Measurements from ENCODE around the gene SPAG6. TPM values are rescaled to one million over a fixed set of nuclear protein-coding genes. Genes with fewer than 3 reads are reported as not detected.

The SPAG6 gene
- total and polyA plus RNA-seq, 2 experiments from 2014 or later = 0.21 TPM; not detected in 1

DNA sequence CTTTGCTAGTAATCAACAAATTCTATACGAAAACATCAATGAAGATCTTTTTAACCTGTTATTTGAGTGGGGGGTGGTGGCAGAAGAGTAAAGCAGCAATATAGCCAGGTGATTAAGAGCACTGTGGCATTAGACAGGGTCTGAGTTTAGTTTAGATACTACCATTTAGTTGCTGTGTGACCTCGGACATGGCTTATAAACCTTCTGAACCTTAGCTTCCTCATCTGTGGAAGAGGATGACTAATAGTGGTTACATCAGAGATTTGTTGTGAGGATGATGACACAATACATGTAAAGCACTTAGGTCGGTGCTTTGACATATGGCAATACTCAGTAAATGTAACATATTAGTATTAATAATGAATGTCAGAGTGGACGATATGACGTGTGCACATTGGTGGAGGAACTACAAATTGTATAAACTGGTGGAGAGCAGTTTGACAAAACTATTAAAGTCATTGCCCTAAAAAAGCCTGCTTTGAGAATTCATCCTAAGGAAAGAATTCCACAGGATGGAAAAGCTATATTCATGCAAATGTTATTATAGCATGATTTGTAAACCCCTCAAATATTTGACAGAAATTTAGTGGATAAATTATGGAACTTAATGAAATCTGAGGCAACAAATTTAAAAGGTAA, 24.3 kb downstream of the SPAG6 start (continued):
- no peak for TF ChIP-seq CTCF (conservative IDR thresholded peaks at IDR 0.05; ENCODE audit: low read depth in 2 of 2)

- Histone ChIP-seq H3K36me3 (ENCODE audit: insufficient read depth) (no peaks in the 10 kb centered on the region), H2AFZ (no peak overlapping the region), H3K9me2 (ENCODE audit: insufficient read depth) (no peaks in the 10 kb centered on the region), H3K4me3 (no peak overlapping the region), H3K27me3 (ENCODE audit: insufficient read depth) (no peaks in the 10 kb centered on the region), H3K79me2 (replicated peaks; ENCODE audit: insufficient read depth) (no peaks in the 10 kb centered on the region), H4K20me1 (replicated peaks; ENCODE audit: insufficient read depth) (no peaks in the 10 kb centered on the region), H3K27ac (ENCODE audit: low read depth) (no peak overlapping the region), H3K4me2 (no peak overlapping the region), H3F3A (replicated peaks; ENCODE audit: low read depth) (no peaks in the 10 kb centered on the region), H3K4me1 (ENCODE audit: insufficient read depth) (no peaks in the 10 kb centered on the region)
- no peaks in the 10 kb centered on the region for H3K9me3 Mint-ChIP-seq
- H3K36me3 Mint-ChIP-seq (ENCODE audit: low read depth) = no peaks in the 10 kb centered on the region
- H3K4me3 Mint-ChIP-seq = no peak overlapping the region
- ATAC-seq = no peak
- no peak for DNase-seq (ENCODE audit: low spot score)
- H3K27ac Mint-ChIP-seq = no peak overlapping the region
- no peaks in the 10 kb centered on the region for H3K27me3 Mint-ChIP-seq (ENCODE audit: insufficient read depth, low read depth, poor library complexity)
- H3K4me1 Mint-ChIP-seq = no peaks in the 10 kb centered on the region
- TF ChIP-seq ZNF331 (CRISPR knock-in tag; IDR thresholded peaks at IDR 0.05; ENCODE audit: low read depth) = no peak
- no peak for TF ChIP-seq CREB1 (CRISPR knock-in tag; IDR thresholded peaks at IDR 0.05; ENCODE audit: low read depth)
These were observed 25.0 kb downstream of the SPAG6 start for GRCh38 chr10:22370320-22370719.

DNA sequence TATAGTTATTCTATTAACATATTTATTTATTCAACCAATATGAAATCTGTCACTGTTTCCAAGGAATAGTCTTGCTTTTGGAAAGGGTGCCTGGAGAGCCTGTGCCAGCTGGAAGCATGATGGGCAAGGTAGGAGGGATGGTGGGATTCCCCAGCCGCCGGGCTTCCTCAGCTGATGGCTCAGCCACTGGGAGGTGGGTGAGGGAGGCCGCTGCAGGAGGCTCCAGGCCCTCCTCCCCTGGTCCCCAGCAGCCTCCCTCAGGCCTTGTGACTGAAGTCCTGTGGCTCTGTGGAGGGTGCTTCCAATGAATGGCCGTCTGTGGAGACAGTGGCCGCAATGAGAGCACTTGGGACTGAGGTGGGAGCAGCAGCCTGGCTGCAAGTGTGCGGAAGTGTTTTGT, 27.0 kb downstream of the SPAG6 start:
- ATAC-seq (no peak), DNase-seq (ENCODE audit: low spot score) (no peak)
- Histone ChIP-seq H3K4me3 (no peak overlapping the region), H3K27me3 (ENCODE audit: insufficient read depth) (no peaks in the 10 kb centered on the region), H3K4me2 (no peak overlapping the region), H3K9me2 (ENCODE audit: insufficient read depth) (no peaks in the 10 kb centered on the region), H3K27ac (ENCODE audit: low read depth) (no peak overlapping the region), H3K79me2 (replicated peaks; ENCODE audit: insufficient read depth) (no peaks in the 10 kb centered on the region), H2AFZ (peak overlapping the region; percentile 52; the same call in 1 of the 2 replicates), H4K20me1 (replicated peaks; ENCODE audit: insufficient read depth) (no peaks in the 10 kb centered on the region), H3F3A (replicated peaks; ENCODE audit: low read depth) (no peaks in the 10 kb centered on the region), H3K36me3 (ENCODE audit: insufficient read depth) (no peaks in the 10 kb centered on the region), H3K4me1 (ENCODE audit: insufficient read depth) (no peaks in the 10 kb centered on the region)
- Mint-ChIP-seq H3K36me3 (ENCODE audit: low read depth) (no peaks in the 10 kb centered on the region), H3K27me3 (ENCODE audit: insufficient read depth, low read depth, poor library complexity) (no peaks in the 10 kb centered on the region), H3K27ac (no peak overlapping the region), H3K9me3 (no peaks in the 10 kb centered on the region), H3K4me3 (no peak overlapping the region), H3K4me1 (no peaks in the 10 kb centered on the region)
- TF ChIP-seq STAT1 (IDR thresholded peaks at IDR 0.05; ENCODE audit: unreplicated experiment) = no peak
- TF ChIP-seq ZNF114 (CRISPR knock-in tag; IDR thresholded peaks at IDR 0.05) = no peak
- TF ChIP-seq CREB1 (CRISPR knock-in tag; IDR thresholded peaks at IDR 0.05; ENCODE audit: low read depth) = no peak
- TF ChIP-seq POLR2AphosphoS5 (IDR thresholded peaks at IDR 0.05; ENCODE audit: low read depth) = no peak
- TF ChIP-seq EZH2 (IDR thresholded peaks at IDR 0.05; ENCODE audit: low read depth, unreplicated experiment) = no peak
- TF ChIP-seq, protein P1, sequence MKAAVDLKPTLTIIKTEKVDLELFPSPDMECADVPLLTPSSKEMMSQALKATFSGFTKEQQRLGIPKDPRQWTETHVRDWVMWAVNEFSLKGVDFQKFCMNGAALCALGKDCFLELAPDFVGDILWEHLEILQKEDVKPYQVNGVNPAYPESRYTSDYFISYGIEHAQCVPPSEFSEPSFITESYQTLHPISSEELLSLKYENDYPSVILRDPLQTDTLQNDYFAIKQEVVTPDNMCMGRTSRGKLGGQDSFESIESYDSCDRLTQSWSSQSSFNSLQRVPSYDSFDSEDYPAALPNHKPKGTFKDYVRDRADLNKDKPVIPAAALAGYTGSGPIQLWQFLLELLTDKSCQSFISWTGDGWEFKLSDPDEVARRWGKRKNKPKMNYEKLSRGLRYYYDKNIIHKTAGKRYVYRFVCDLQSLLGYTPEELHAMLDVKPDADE (IDR thresholded peaks at IDR 0.05) = no peak
- TF ChIP-seq CTCF (conservative IDR thresholded peaks at IDR 0.05; ENCODE audit: low read depth in 2 of 2) = no peak
